ENCODE results near the gene VSTM2B. TPM values are rescaled to one million over a fixed set of nuclear protein-coding genes. Genes with fewer than 3 reads are reported as not detected.

The VSTM2B gene
- total and polyA plus RNA-seq, 11 donors: not detected

DNA sequence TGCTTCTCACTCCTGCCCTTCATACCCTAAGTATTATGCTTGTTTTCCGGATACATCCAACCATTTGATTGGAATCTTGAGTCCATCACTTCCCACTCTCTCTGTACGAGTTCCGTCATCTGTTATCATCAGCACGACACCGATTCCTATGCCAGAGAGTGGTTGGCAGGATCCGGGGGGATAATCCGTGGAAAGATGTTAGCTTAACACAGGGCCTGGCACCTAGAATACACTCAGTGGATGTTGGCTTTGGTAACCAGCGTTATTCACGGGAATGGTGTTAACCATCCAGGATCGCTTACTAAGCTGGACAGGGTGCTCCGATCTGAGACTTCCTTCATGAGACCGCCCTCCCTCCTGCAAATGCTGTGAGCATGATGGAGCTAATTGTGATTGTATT is 12.4 kb downstream of the VSTM2B start:
- 82 to 86% (median 83%) methylated on average over 12 of the region's 12 CpGs for WGBS, 4 donors
- peaks cover 0 to 37% (median 7%) of the 10 kb centered on the region in 9 donors for H3K27me3 ChIP-seq
- ATAC-seq: no peak

GRCh38 chr19:29538651-29539050 is 12.9 kb downstream of the VSTM2B start:
- WGBS, 4 donors: 49 to 68% (median 62%) methylated on average over 3 of the region's 3 CpGs
- peaks cover 0 to 32% (median 4%) of the 10 kb centered on the region in 9 donors for H3K27me3 ChIP-seq

More for the DNA sequence above, 12.4 kb downstream of the VSTM2B start:
- Histone ChIP-seq H3K36me3 (no peaks in the 10 kb centered on the region), H3K4me1 (no peaks in the 10 kb centered on the region), H3K27ac (no peak overlapping the region), H3K4me3 (no peak overlapping the region), H3K9me3 (no peaks in the 10 kb centered on the region)
- TF ChIP-seq CTCF (IDR thresholded peaks at IDR 0.05): no peak
- TF ChIP-seq POLR2A (IDR thresholded peaks at IDR 0.05): no peak
- no peak for DNase-seq
- intact Hi-C loops (cut with DNase I): no loop called here

GRCh38 chr19:29539131-29539530 is 13.3 kb downstream of the VSTM2B start:
- Histone ChIP-seq H3K4me1 (no peaks in the 10 kb centered on the region), H3K4me3 (no peak overlapping the region), H3K36me3 (no peaks in the 10 kb centered on the region), H3K9me3 (no peaks in the 10 kb centered on the region), H3K27me3 (peaks cover 0 to 27% (median 4%) of the 10 kb centered on the region in 9 donors), H3K27ac (no peak overlapping the region)
- WGBS, 4 donors: 78 to 85% (median 82%) methylated on average over 9 of the region's 9 CpGs
- DNase-seq (peak in 1 of 5 donors; percentile 20), ATAC-seq (no peak)
- TF ChIP-seq CTCF (IDR thresholded peaks at IDR 0.05) (no peak), POLR2A (IDR thresholded peaks at IDR 0.05) (no peak)
- intact Hi-C loops (cut with DNase I): no loop called here

More at GRCh38 chr19:29538651-29539050, 12.9 kb downstream of the VSTM2B start:
- DNase-seq: no peak
- no peak for ATAC-seq
- no peaks in the 10 kb centered on the region for H3K4me1 ChIP-seq
- intact Hi-C loops (cut with DNase I): no loop called here
- no peaks in the 10 kb centered on the region for H3K9me3 ChIP-seq
- no peak for TF ChIP-seq CTCF (IDR thresholded peaks at IDR 0.05)
- TF ChIP-seq POLR2A (IDR thresholded peaks at IDR 0.05): no peak
- H3K27ac ChIP-seq: no peak overlapping the region
- H3K36me3 ChIP-seq: no peaks in the 10 kb centered on the region
- H3K4me3 ChIP-seq: no peak overlapping the region

GRCh38 chr19:29539670-29540069 is 13.9 kb downstream of the VSTM2B start:
- no peak overlapping the region for H3K27ac ChIP-seq
- DNase-seq: peak in 1 of 5 donors; percentile 24
- intact Hi-C loops (cut with DNase I): no loop called here
- ATAC-seq: no peak
- WGBS, 4 donors: 9 to 27% (median 18%) methylated on average over 6 of the region's 6 CpGs
- TF ChIP-seq POLR2A (IDR thresholded peaks at IDR 0.05) (no peak), CTCF (IDR thresholded peaks at IDR 0.05) (no peak)
- no peaks in the 10 kb centered on the region for H3K4me1 ChIP-seq
- H3K9me3 ChIP-seq: no peaks in the 10 kb centered on the region
- no peaks in the 10 kb centered on the region for H3K36me3 ChIP-seq
- peaks cover 0 to 27% (median 4%) of the 10 kb centered on the region in 9 donors for H3K27me3 ChIP-seq
- no peak overlapping the region for H3K4me3 ChIP-seq

All from heart left ventricle (tissue), 16 donors.